GM18858 (cell line): ENCODE measurements around the gene UCN2.

Source experiments
- ATAC-seq: cut with Tn5 transposase; IDR thresholded peaks from one replicate; pipeline ENCODE4 v1.9.1; 2021; ENCODE audit not compliant: unreplicated experiment

UCN2 gene

GRCh38 chr3:48591886-48592518, 28.4 kb upstream of the UCN2 start:
- ATAC-seq: no peak

GRCh38 chr3:48591436-48591835, 27.9 kb upstream of the UCN2 start:
- no peak for ATAC-seq

- no peak for ATAC-seq
Observed at GRCh38 chr3:48588230-48588629, 24.6 kb upstream of the UCN2 start.

GRCh38 chr3:48587686-48588085, 24.1 kb upstream of the UCN2 start:
- ATAC-seq: no peak

GRCh38 chr3:48585411-48585810, 21.8 kb upstream of the UCN2 start:
- ATAC-seq: no peak

- ATAC-seq: no peak
Observed at GRCh38 chr3:48584836-48585235, 21.3 kb upstream of the UCN2 start.

- no peak for ATAC-seq
Observed at GRCh38 chr3:48581621-48582481, 18.3 kb upstream of the UCN2 start.

- no peak for ATAC-seq
Observed at GRCh38 chr3:48576647-48577046, 13.1 kb upstream of the UCN2 start.

- ATAC-seq: no peak
Observed at GRCh38 chr3:48575366-48575765, 11.8 kb upstream of the UCN2 start.

- ATAC-seq: no peak
Observed at GRCh38 chr3:48573973-48574585, 10.5 kb upstream of the UCN2 start.

- ATAC-seq: no peak
Observed at GRCh38 chr3:48572517-48572916, 8.9 kb upstream of the UCN2 start.

- no peak for ATAC-seq
Observed at GRCh38 chr3:48571938-48572337, 8.4 kb upstream of the UCN2 start.

GRCh38 chr3:48569808-48570450, 6.3 kb upstream of the UCN2 start:
- no peak for ATAC-seq

- ATAC-seq: no peak
Observed at GRCh38 chr3:48569400-48569799, 5.8 kb upstream of the UCN2 start.

GRCh38 chr3:48568476-48568875, 4.9 kb upstream of the UCN2 start:
- ATAC-seq: no peak

GRCh38 chr3:48567500-48567899, 3.9 kb upstream of the UCN2 start:
- ATAC-seq: no peak

- ATAC-seq: no peak
Observed at GRCh38 chr3:48567090-48567489, 3.5 kb upstream of the UCN2 start.

- no peak for ATAC-seq
Observed at GRCh38 chr3:48566401-48566760, 2.8 kb upstream of the UCN2 start.

- no peak for ATAC-seq
Observed at GRCh38 chr3:48565591-48566400, 2.2 kb upstream of the UCN2 start.

- no peak for ATAC-seq
Observed at GRCh38 chr3:48565186-48565585, 1.6 kb upstream of the UCN2 start.

- no peak for ATAC-seq
Observed at GRCh38 chr3:48564667-48565066, 1.1 kb upstream of the UCN2 start.
